DMS 273 (cell line): ENCODE measurements around the gene VPS16.
A peak's percentile ranks its signal among the peaks of the same experiment; 100 is the strongest.

Experiments used
- DNase-seq: peaks from one replicate; lab custom pipeline; 2025; ENCODE audit not compliant: unreplicated experiment; lab: John Stamatoyannopoulos, UW

Gene VPS16

DNA sequence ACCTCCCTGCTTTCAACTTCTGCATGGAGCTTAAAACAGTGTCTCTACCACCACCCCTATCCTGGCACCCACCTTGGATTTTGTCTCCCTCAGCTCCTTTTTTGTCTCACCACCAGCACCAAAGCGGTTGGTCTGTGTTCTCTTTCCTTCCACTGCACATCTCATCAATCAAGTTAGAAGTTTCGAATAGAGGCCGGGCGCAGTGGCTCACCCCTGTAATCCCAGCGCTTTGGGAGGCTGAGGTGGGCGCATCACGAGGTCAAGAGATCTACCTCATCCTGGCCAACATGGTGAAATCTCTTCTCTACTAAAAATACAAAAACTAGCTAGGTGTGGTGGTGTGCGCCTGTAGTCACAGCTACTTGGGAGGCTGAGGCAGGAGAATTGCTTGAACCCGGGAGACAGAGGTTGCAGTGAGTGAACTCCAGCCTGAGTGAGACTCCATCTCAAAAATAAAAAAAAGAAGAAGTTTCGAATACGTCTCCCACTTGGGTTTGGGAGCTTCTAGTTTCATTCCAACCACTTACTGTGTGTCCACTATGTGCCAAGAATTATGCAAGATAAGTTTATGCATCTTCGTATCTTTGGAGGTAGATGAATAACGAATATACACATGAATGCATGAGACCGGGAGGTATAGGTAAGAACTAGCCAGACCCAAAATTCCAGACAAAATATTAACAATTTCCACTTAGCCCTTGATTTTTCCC lies 6.0 kb upstream of the VPS16 start:
- no peak for DNase-seq

- DNase-seq: no peak
These were observed 5.2 kb upstream of the VPS16 start for GRCh38 chr20:2835331-2835796.

DNA sequence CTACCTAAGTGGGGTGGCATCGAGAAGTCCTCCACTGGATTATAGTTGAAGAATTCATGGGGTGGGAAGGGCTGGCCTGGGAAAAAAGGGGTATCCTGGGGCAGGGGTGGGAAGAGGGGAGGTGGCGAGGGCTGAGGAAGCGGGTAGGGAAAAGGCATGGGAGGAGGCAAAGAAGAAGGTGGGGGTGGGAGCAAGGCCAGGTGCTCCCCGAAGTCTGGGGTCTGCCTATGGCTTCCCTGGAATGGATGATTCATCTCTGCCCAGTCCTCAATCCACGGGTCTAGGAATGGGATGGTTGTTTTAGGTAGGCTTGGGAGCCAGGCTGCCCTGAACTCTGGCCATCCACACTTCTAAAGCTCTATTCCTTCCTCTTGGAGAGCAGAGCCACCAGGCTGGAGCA lies 4.5 kb upstream of the VPS16 start:
- DNase-seq: no peak

GRCh38 chr20:2837221-2837960 lies 3.2 kb upstream of the VPS16 start:
- no peak for DNase-seq

DNA sequence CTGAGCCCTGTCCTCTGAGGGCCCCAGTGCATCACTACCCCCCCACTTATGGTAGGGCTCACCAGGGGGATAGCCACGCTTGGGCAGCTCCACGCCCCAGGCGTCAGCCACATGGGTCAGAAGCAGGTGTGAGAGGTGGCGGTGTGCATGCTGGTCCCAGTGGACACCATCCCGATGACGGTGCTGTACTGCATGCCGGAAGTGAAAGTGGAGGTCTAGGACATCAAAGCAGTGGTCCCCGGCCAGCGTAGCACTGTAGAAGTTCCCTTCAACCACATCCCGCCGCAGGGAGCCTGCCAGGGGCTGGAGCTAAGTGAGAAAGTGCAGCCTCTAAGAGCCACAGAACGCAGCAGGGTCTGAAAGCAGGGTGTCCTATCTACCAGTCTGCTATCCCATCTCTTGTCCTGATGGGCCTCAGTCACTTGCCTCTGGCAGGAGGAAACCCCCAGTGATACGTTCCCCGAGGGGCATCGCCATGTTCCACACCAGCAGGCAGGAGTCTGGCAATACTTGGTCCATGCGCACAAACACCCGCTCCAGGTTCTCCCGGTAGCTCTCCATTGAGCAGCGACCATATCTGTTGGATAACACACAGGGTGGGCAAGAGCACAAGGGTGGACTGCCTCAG lies 2.3 kb upstream of the VPS16 start:
- DNase-seq: no peak

- no peak for DNase-seq
These were observed 1.5 kb upstream of the VPS16 start for GRCh38 chr20:2838847-2839671.

- DNase-seq: no peak
These were observed 810 bp upstream of the VPS16 start for GRCh38 chr20:2839732-2840137.

DNA sequence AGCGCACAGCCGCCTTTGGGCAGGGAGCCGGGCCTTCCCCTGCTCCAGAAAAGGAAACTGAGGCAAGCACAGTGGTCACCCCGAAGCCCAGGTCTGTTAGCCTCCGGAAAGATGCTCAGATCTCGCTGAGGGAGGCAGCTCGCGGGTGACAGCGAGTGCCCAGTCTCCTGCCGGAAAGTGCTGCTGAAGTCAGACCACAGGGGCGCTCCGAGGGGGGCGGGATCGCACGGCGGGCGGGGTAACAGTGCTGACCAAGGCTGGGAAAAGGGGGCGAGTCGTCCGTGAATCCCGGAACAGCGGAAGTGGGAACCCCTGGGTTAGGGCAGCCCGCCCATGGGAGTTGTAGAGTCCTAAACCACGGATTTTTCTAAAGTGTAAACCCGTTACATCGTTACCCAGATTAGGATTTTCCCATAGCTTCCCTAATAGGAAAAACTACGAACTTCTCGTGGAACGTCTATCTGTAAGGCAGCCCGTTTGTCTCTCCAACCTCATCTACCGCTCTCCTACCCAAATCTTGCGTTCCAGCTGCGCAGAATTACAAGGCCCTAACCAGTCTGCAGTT lies 504 bp downstream of the VPS16 start:
- DNase-seq: peak; percentile 66

GRCh38 chr20:2845607-2846006 lies 5.1 kb downstream of the VPS16 start:
- DNase-seq: no peak

DNA sequence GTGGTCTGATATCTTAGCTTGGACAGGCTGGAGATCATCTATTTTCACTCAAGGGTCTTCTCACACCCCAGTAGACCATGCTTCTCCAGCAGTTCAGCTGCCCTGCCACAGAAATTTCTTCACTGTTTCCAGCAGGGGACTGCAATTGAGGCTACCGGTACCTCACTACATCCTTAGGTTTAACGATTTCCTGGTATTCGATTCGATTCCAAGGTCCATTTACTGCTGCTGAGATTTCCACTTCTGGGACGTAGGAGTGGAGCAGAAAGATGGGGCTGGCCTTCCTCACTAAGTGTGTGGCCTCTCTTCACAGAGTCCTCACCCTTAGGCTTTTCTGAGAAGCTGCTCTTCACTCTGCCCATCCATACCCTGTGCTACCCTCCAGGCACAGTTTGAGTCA lies 6.2 kb downstream of the VPS16 start:
- DNase-seq: no peak

- DNase-seq: no peak
These were observed 7.3 kb downstream of the VPS16 start for GRCh38 chr20:2847802-2848201.

DNA sequence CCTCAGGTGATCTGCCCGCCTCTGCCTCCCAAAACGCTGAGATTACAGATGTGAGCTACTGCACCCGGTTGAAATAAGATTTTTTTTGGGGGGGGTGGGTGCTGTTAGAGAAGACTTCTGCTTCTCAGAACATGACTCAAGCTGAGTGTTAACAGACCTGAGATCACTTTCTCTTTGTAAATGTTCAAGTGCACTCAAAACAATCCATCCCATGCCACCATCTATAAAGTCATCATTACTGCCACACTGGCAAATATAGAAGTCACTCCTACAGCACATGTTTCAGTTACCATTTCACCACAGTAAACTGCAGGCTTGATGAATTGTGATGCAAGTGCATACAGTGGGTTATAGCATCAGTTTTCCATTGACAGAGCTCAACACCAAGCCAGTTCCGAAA lies 9.0 kb downstream of the VPS16 start:
- no peak for DNase-seq

DNA sequence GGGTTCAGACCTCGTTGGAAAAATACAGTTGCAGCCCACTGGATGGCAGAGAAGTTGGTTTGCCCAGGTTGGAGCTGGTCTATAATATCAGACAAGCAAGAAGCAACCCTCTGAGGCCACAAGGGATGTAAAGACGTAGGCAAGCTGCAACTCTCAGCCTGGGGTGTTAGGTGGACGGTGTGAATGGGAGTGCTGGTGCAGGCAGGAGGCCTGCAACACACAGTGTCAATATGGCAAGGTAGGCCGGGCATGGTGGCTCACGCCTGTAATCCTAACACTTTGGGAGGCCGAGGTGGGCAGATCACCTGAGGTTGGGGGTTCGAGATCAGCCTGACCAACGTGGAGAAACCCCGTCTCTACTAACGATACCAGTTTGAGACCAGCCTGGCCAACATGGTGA lies 10.5 kb downstream of the VPS16 start:
- DNase-seq: no peak

DNA sequence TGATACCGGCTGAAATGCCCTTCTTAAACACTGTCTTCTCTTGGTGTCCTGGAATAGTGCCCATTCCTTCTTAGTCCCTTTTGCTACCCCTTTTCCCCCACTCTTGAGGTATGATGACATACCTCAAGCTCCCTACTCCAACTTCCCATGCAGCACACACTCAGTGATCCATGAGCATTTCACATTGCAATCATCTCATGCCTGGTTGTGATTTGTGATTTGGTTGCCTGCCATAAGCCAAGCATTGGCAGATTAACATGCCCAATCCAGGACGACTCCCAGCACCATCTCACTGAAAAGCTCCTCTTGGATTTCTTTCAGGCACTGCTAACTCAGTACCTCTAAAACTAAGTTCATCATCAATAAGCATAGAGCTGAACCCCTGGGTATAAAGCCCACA lies 18.0 kb downstream of the VPS16 start:
- no peak for DNase-seq

- DNase-seq: no peak
These were observed 19.0 kb downstream of the VPS16 start for GRCh38 chr20:2859330-2860121.

- no peak for DNase-seq
These were observed 24.1 kb downstream of the VPS16 start for GRCh38 chr20:2864626-2865025.

DNA sequence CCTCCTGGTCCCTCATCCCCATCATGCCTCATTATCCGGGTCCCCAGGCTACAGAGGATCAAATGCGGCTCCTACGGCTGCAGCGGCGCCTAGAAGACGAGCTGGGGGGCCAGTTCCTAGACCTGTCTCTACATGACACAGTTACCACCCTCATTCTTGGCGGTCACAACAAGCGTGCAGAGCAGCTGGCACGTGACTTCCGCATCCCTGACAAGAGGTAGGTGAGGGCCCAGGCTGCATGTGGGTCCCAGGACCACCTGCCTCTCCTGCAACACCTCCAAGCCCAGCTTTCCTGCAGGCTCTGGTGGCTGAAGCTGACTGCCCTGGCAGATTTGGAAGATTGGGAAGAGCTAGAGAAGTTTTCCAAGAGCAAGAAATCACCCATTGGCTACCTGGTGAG lies 24.6 kb downstream of the VPS16 start:
- no peak for DNase-seq

DNA sequence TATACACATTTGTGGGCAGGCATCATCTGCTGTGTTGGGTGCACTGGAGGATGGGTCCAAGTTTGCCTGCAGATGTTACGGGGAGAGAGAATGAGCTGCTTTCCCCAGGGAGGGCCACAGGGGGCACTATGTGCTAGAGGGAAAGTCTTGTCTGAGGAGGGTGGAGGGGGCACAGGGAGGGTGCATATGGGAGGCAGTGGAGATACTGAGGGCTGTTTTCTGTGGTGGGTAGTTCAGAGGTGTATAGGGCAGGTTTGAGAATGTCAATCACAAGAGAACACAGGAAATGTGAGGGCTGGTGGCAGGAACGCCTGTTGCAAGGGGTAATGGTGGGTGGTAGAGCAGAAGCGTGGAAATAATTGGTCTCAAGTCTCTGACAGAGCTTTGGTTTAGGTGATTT lies 25.1 kb downstream of the VPS16 start:
- no peak for DNase-seq

DNA sequence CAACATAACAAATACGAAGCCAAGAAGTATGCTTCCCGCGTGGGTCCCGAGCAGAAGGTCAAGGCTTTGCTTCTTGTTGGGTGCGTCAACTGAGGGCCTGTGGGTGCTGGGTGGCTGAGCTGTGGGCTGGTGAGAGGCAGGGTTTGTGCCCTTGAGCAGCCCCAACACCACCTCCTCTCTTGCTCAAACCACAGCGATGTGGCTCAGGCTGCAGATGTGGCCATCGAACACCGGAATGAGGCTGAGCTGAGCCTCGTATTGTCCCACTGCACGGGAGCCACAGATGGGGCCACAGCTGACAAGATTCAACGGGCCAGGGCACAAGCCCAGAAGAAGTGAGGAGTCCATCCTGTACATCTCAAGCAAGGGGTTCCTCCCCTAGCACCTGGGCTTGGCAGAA lies 25.7 kb downstream of the VPS16 start:
- DNase-seq: no peak
